OCI-LY3 (cell line): ENCODE results near the gene ZKSCAN8.

ENCODE experiments used
- H2AFZ ChIP-seq: fragments of 200-600, 300-600 bp; shearing (Covaris generic); 2 replicates; pipeline ENCODE4 v1.6.0; 2014; ENCODE audit warnings: antibody characterized with exemption, low read depth, low read length
- H3K27ac ChIP-seq: fragments of 200-600, 300-600 bp; sonication (generic); 2 replicates; pipeline ENCODE4 v1.5.1; 2014; ENCODE audit warnings: mild to moderate bottlenecking, low read length, moderate library complexity, mixed read lengths
- H3K27me3 ChIP-seq: fragments of 200-600, 300-600 bp; sonication (generic); 2 replicates; pipeline ENCODE4 v1.6.1; 2014; ENCODE audit warnings: low read depth, low read length, mixed read lengths
- H3K36me3 ChIP-seq: fragments of 200-600, 300-600 bp; sonication (generic); replicated peaks from 2 replicates; pipeline ENCODE3; 2014; ENCODE audit warnings: low read depth, low read length, mixed read lengths
- H3K4me1 ChIP-seq: fragments of 300-600, 200-600 bp; sonication (generic); 2 replicates; pipeline ENCODE4 v1.6.1; 2014; ENCODE audit warnings: low read length, mixed read lengths
- H3K4me2 ChIP-seq: fragments of 200-600, 300-600 bp; sonication (generic); 2 replicates; pipeline ENCODE4 v1.6.1; 2014; ENCODE audit warnings: low read length, mixed read lengths
- H3K4me3 ChIP-seq: fragments of 300-600, 200-600 bp; sonication (generic); 2 replicates; pipeline ENCODE4 v1.5.1; 2014; ENCODE audit warnings: antibody characterized with exemption, mild to moderate bottlenecking, low read length, moderate library complexity
- H3K79me2 ChIP-seq: fragments of 300-600, 200-600 bp; shearing (Covaris generic); 2 replicates; pipeline ENCODE4 v1.6.1; 2014; ENCODE audit warnings: mild to moderate bottlenecking, low read length, mixed read lengths
- H3K9ac ChIP-seq: fragments of 300-600, 200-600 bp; shearing (Covaris generic); 2 replicates; pipeline ENCODE4 v1.6.0; 2014; ENCODE audit warnings: mild to moderate bottlenecking, low read length, moderate library complexity
- H3K9me3 ChIP-seq: fragments of 200-600, 300-600 bp; shearing (Covaris generic); 2 replicates; pipeline ENCODE4 v1.6.1; 2014; ENCODE audit warnings: low read length, mixed read lengths; ENCODE audit not compliant: insufficient read depth
- H4K20me1 ChIP-seq: fragments of 200-600, 300-600 bp; sonication (generic); 2 replicates; pipeline ENCODE4 v1.6.1; 2016; ENCODE audit warnings: low read length, mixed read lengths; ENCODE audit not compliant: insufficient read depth
- CTCF ChIP-seq: fragments of 200-600, 300-600 bp; sonication (generic); IDR thresholded peaks from 2 replicates; pipeline ENCODE4 v1.5.1; 2014; ENCODE audit warnings: antibody characterized with exemption, low read length, low read depth
- EZH2phosphoT487 ChIP-seq: fragments of 200-600 bp; shearing (Covaris generic); IDR thresholded peaks from 2 replicates; pipeline ENCODE4 v1.6.1; 2018; ENCODE audit warnings: antibody characterized with exemption, mixed run types, low read depth

Gene ZKSCAN8

DNA sequence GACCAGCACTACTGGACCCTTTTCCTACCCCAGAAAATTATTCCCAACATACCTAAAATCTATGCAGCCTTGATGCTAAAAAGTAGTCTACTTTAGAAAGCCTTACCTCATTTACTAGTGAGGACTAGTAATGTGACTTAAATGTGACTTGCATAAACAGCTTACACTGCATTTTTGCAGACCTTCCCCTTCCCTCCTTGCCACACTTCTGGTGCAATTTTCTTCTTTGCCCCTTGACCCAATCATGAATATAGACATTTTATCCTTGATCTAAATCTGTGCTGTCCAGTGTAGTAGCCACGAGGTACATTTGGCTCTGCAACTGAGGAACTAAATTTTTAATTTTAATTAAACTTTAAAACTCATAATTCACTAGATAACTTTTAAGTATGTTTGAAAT, 7.0 kb upstream of the ZKSCAN8 start:
- Histone ChIP-seq H3K9ac (no peak overlapping the region; the same call in 1 of the 2 replicates), H3K4me3 (no peak overlapping the region), H3K4me2 (peak overlapping the region; percentile 35; the same call in 1 of the 2 replicates), H3K9me3 (no peaks in the 10 kb centered on the region), H3K27ac (no peak overlapping the region), H2AFZ (no peak overlapping the region), H4K20me1 (peaks cover 28% of the 10 kb centered on the region), H3K79me2 (peaks cover 75% of the 10 kb centered on the region), H3K4me1 (peaks cover 29% of the 10 kb centered on the region), H3K27me3 (no peaks in the 10 kb centered on the region), H3K36me3 (peaks cover 12% of the 10 kb centered on the region)
- TF ChIP-seq CTCF (no peak), EZH2phosphoT487 (no peak)

DNA sequence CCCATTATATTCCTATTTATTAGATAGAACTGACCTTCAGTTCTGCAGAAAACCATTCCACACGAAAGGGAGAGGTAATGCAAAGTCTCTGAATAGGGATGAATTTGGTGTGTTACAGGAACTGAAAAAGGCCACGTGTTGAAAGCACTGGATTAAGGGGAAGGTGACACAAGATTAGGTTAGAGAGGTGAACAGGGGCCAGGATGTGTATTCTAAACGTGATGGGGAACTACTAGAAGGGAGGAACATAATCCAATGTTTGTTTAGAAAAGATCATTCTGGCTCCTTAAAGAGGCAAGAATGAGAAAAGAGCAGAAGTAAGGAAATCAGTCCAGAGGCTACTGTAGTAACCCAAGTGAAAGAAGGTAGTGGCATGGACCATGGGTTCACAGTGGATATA, 6.3 kb upstream of the ZKSCAN8 start:
- H3K79me2 ChIP-seq = peaks cover 69% of the 10 kb centered on the region

DNA sequence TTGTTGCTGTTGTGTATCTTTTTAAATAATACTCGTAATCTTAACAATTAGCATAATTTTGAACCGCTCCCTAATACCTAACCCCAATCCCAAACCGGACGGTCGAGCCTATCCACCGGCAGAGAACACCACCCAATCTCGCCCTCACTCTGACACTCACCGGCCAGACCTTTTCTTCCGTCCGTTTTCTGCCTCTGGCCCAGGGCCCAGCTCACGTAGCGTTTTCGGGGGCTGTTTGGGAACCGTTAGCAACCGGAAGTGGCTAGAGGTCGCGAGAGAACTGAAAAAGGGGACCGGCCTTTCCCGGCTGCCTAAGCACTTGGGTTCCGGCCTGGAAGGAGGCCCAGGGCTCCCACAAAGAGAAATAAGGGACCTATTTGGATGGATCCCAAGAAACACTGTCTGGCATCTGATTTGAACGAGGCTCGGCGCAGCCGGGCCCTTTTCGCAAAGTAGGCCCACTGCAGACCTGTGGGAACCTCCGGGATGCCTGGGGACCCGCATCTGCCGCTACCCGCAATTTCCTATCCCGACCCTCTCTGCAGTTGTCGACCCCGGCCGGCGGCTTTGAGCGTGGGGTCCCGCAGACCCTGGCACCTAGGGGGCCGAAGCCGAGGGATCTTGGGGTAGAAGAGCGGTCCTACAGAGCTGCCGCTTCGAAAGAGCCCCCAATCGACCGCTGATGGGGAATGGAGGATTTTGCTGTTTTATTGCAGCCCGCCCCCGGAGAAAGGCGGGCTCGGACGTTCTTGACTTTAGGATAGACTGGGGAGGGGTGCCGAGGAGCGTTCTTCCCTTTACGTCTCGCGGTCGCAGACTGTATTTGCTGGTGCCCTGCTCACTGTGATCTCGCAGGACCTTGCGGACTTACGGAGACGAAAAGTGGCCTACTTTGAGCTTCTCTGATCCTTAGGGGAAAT, 4.8 kb upstream of the ZKSCAN8 start:
- Histone ChIP-seq H3K36me3 (peaks cover 8% of the 10 kb centered on the region), H3K4me3 (peak overlapping the region; percentile 90), H3K27ac (peak overlapping the region; percentile 100), H3K9me3 (no peaks in the 10 kb centered on the region), H3K4me1 (peaks cover 43% of the 10 kb centered on the region), H3K4me2 (peak overlapping the region; percentile 95), H4K20me1 (peaks cover 14% of the 10 kb centered on the region), H2AFZ (peak overlapping the region; percentile 52), H3K79me2 (peaks cover 56% of the 10 kb centered on the region), H3K27me3 (no peaks in the 10 kb centered on the region), H3K9ac (peak overlapping the region; percentile 100)
- no peak for TF ChIP-seq CTCF

More for the DNA sequence above, 6.3 kb upstream of the ZKSCAN8 start:
- H4K20me1 ChIP-seq = peaks cover 22% of the 10 kb centered on the region
- H3K9me3 ChIP-seq = no peaks in the 10 kb centered on the region
- peaks cover 8% of the 10 kb centered on the region for H3K36me3 ChIP-seq
- peak overlapping the region; percentile 100 for H3K27ac ChIP-seq
- peak overlapping the region; percentile 95 for H3K4me2 ChIP-seq
- TF ChIP-seq EZH2phosphoT487 = no peak
- no peak for TF ChIP-seq CTCF
- no peaks in the 10 kb centered on the region for H3K27me3 ChIP-seq
- H2AFZ ChIP-seq = no peak overlapping the region
- peak overlapping the region; percentile 90 for H3K4me3 ChIP-seq
- H3K4me1 ChIP-seq = peaks cover 36% of the 10 kb centered on the region
- peak overlapping the region; percentile 100 for H3K9ac ChIP-seq

DNA sequence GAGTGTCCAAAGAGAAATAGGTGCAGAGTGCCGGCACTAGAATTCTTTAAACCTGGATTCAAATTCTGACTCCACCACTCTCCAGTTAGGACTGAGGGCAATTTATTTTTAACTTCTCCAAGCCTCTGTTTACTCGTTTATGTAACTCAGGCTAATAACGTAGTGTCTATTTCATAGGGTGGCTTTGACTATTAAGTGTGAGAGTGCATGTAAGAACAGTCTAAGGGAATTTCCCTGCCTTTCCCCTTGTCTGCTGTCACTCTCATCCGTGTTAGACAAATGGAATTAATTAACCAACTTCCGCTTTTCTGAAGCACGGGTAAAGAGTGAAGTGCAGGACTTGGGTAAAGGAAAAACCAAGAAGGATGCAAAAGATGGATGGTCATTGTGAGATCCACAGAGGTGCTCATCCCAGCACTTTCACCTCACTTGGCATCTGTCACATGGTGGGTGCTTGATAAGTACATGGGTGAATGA, 4.1 kb upstream of the ZKSCAN8 start:
- H3K27ac ChIP-seq = peak overlapping the region; percentile 100
- H3K4me3 ChIP-seq = peak overlapping the region; percentile 90
- peak overlapping the region; percentile 95 for H3K4me2 ChIP-seq
- H3K79me2 ChIP-seq = peaks cover 56% of the 10 kb centered on the region
- peaks cover 13% of the 10 kb centered on the region for H4K20me1 ChIP-seq
- peak overlapping the region; percentile 52; the same call in 1 of the 2 replicates for H2AFZ ChIP-seq
- TF ChIP-seq EZH2phosphoT487 (no peak), CTCF (no peak)
- H3K4me1 ChIP-seq = peaks cover 43% of the 10 kb centered on the region
- H3K9me3 ChIP-seq = no peaks in the 10 kb centered on the region
- no peaks in the 10 kb centered on the region for H3K27me3 ChIP-seq
- H3K9ac ChIP-seq = peak overlapping the region; percentile 100
- peaks cover 7% of the 10 kb centered on the region for H3K36me3 ChIP-seq
